ENCODE measurements around the gene CCDC146.

DNA sequence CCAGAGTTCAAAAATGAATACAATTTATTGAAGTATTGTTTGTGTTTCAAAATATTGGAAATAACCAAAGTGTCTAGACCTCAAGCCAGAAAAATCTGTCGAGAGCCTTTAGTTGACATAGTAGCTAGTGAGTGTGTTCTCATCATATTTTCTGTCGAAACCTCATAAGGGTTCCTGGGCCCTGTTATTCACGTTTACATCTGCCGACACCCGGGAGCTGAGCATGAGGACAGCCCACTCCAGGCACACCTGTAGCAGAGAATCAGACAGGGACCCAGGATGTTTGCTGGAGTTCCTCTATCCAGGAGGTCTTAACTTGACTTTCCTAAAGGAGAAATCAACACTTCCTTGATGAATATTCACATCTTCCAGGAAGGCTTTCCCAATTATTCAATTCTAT lies 149.4 kb downstream of the CCDC146 start:
- TF ChIP-seq, protein P1, sequence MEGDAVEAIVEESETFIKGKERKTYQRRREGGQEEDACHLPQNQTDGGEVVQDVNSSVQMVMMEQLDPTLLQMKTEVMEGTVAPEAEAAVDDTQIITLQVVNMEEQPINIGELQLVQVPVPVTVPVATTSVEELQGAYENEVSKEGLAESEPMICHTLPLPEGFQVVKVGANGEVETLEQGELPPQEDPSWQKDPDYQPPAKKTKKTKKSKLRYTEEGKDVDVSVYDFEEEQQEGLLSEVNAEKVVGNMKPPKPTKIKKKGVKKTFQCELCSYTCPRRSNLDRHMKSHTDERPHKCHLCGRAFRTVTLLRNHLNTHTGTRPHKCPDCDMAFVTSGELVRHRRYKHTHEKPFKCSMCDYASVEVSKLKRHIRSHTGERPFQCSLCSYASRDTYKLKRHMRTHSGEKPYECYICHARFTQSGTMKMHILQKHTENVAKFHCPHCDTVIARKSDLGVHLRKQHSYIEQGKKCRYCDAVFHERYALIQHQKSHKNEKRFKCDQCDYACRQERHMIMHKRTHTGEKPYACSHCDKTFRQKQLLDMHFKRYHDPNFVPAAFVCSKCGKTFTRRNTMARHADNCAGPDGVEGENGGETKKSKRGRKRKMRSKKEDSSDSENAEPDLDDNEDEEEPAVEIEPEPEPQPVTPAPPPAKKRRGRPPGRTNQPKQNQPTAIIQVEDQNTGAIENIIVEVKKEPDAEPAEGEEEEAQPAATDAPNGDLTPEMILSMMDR (IDR thresholded peaks at IDR 0.05; ENCODE audit: low read depth, low read length): no peak
- TF ChIP-seq MYC (IDR thresholded peaks at IDR 0.05; ENCODE audit: low read depth, low read length): no peak
- TF ChIP-seq, protein P2, sequence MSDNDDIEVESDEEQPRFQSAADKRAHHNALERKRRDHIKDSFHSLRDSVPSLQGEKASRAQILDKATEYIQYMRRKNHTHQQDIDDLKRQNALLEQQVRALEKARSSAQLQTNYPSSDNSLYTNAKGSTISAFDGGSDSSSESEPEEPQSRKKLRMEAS (IDR thresholded peaks at IDR 0.05; ENCODE audit: low read depth, low read length): no peak
- no peak for TF ChIP-seq POLR2A (IDR thresholded peaks at IDR 0.05; ENCODE audit: extremely low read depth, insufficient read length)
